Kasumi-1 (cell line): ENCODE data around the gene KLHL36.
"Not testable (repeated sequence)": the region's sequence is repeated elsewhere in the genome, so short reads cannot be mapped to it uniquely, and the experiment has no call there.

ENCODE experiments used
- DNase-seq, 2 experiments: peaks; one replicate each; lab custom pipeline; 2025; lab: John Stamatoyannopoulos, UW

KLHL36 gene

GRCh38 chr16:84673561-84673960, 25.2 kb downstream of the KLHL36 start:
- no peak for DNase-seq

- DNase-seq = no peak
Observed at GRCh38 chr16:84675423-84675822, 27.1 kb downstream of the KLHL36 start.

GRCh38 chr16:84675884-84676283, 27.6 kb downstream of the KLHL36 start:
- DNase-seq = no peak

GRCh38 chr16:84677017-84677803, 28.9 kb downstream of the KLHL36 start:
- DNase-seq = no peak

- no peak for DNase-seq
Observed at GRCh38 chr16:84677849-84678248, 29.5 kb downstream of the KLHL36 start.

GRCh38 chr16:84678541-84678940, 30.2 kb downstream of the KLHL36 start:
- no peak for DNase-seq

- no peak for DNase-seq
Observed at GRCh38 chr16:84680165-84680842, 32.0 kb downstream of the KLHL36 start.

- DNase-seq = no peak
Observed at GRCh38 chr16:84680843-84681629, 32.7 kb downstream of the KLHL36 start.

- DNase-seq = no peak
Observed at GRCh38 chr16:84683691-84684591, 35.6 kb downstream of the KLHL36 start.

- DNase-seq = no peak
Observed at GRCh38 chr16:84684592-84684965, 36.3 kb downstream of the KLHL36 start.

GRCh38 chr16:84685210-84685609, 36.9 kb downstream of the KLHL36 start:
- no peak for DNase-seq

GRCh38 chr16:84686707-84687298, 38.5 kb downstream of the KLHL36 start:
- DNase-seq = no peak

- DNase-seq = peak; percentile 21 to 27
Observed at GRCh38 chr16:84687715-84688114, 39.4 kb downstream of the KLHL36 start.

GRCh38 chr16:84688163-84688562, 39.9 kb downstream of the KLHL36 start:
- not testable (repeated sequence) for DNase-seq

GRCh38 chr16:84689111-84689510, 40.8 kb downstream of the KLHL36 start:
- no peak for DNase-seq

- DNase-seq = no peak
Observed at GRCh38 chr16:84690088-84690819, 41.9 kb downstream of the KLHL36 start.

GRCh38 chr16:84692451-84693214, 44.3 kb downstream of the KLHL36 start:
- peak; percentile 47 to 54 for DNase-seq

- DNase-seq = not testable (repeated sequence)
Observed at GRCh38 chr16:84693869-84694268, 45.6 kb downstream of the KLHL36 start.

GRCh38 chr16:84694980-84695379, 46.7 kb downstream of the KLHL36 start:
- DNase-seq = no peak
